Hepatocyte (in vitro differentiated cells): Measurements from ENCODE around the gene ABHD17B. TPM values are rescaled to one million over a fixed set of nuclear protein-coding genes. Genes with fewer than 3 reads are reported as not detected.

Source experiments
- DNase-seq: peaks from one replicate; pipeline ENCODE4 v3.0.0-alpha.2; 2016; ENCODE audit warnings: low spot score
- H2AFZ ChIP-seq: fragments of 200-600 bp; sonication (generic); 2 replicates; pipeline ENCODE4 v1.6.0; 2016; ENCODE audit warnings: antibody characterized with exemption, mild to moderate bottlenecking
- H3K27ac ChIP-seq: fragments of 200-600 bp; sonication (generic); 2 replicates; pipeline ENCODE4 v1.5.1; 2016; ENCODE audit warnings: mild to moderate bottlenecking
- H3K27me3 ChIP-seq: fragments of 200-600 bp; sonication (generic); 2 replicates; pipeline ENCODE4 v1.6.1; 2016
- H3K36me3 ChIP-seq: fragments of 200-600 bp; sonication (generic); replicated peaks from 2 replicates; pipeline ENCODE4 v1.5.1; 2016; ENCODE audit warnings: low read depth; ENCODE audit not compliant: insufficient read depth
- H3K4me1 ChIP-seq: fragments of 200-600 bp; sonication (generic); 2 replicates; pipeline ENCODE4 v1.5.1; 2016; ENCODE audit warnings: mild to moderate bottlenecking, moderate library complexity; ENCODE audit not compliant: insufficient read depth
- H3K4me2 ChIP-seq: fragments of 200-600 bp; sonication (generic); 2 replicates; pipeline ENCODE4 v1.6.0; 2016
- H3K4me3 ChIP-seq: fragments of 200-600 bp; sonication (generic); 2 replicates; pipeline ENCODE4 v1.5.1; 2016; ENCODE audit warnings: mild to moderate bottlenecking
- H3K79me2 ChIP-seq: fragments of 200-600 bp; sonication (generic); 2 replicates; pipeline ENCODE4 v1.6.0; 2017; ENCODE audit warnings: mild to moderate bottlenecking
- H3K9me2 ChIP-seq: fragments of 200-600 bp; sonication (generic); replicated peaks from 2 replicates; pipeline ENCODE4 v1.6.0; 2017; ENCODE audit warnings: mild to moderate bottlenecking; ENCODE audit not compliant: insufficient read depth
- H3K9me3 ChIP-seq: fragments of 200-600 bp; sonication (generic); 2 replicates; pipeline ENCODE4 v1.5.1; 2016; ENCODE audit warnings: low read depth, mild to moderate bottlenecking
- H4K20me1 ChIP-seq: fragments of 200-600 bp; sonication (generic); 2 replicates; pipeline ENCODE4 v1.6.0; 2016; ENCODE audit warnings: mild to moderate bottlenecking; ENCODE audit not compliant: insufficient read depth, poor library complexity, severe bottlenecking
- CTCF ChIP-seq: fragments of 200-600 bp; sonication (generic); IDR thresholded peaks from 2 replicates; pipeline ENCODE4 v1.5.1; 2016; ENCODE audit warnings: antibody characterized with exemption, mild to moderate bottlenecking; ENCODE audit not compliant: poor library complexity
- EZH2 ChIP-seq: fragments of 200-600 bp; sonication (generic); IDR thresholded peaks from 2 replicates; pipeline ENCODE4 v1.6.1; 2016; ENCODE audit warnings: antibody characterized with exemption, mild to moderate bottlenecking, borderline replicate concordance
- EZH2phosphoT487 ChIP-seq: fragments of 200-600 bp; sonication (generic); IDR thresholded peaks from one replicate; pipeline ENCODE4 v1.6.1; 2018; ENCODE audit warnings: antibody characterized with exemption, mild to moderate bottlenecking, low read depth, moderate library complexity; ENCODE audit not compliant: unreplicated experiment, severe bottlenecking
- WGBS: methylation state at CpG from one replicate; pipeline ENCODE4 v1.1.6; 2016; ENCODE audit warnings: low lambda C conversion rate; ENCODE audit errors: missing lambda C conversion rate; 5-methylcytosine and 5-hydroxymethylcytosine counted together
- polyA plus RNA-seq: library from polyadenylated mRNA; unstranded; fragments of >200 nt; fragmentation: Nextera tagmentation; extraction: Ambion mirVana; gene quantifications from 2 replicates; pipeline ENCODE4 v1.2.1, GENCODE V29; 2016
- total RNA-seq: library from RNA; depleted of rRNA; stranded (reverse); fragments of >200 nt; gene quantifications from 2 replicates; pipeline ENCODE4 v1.2.3, GENCODE V29; 2014

ABHD17B gene
- total and polyA plus RNA-seq, 2 experiments from 2014 or later = 26.9 to 40.0 TPM

GRCh38 chr9:71909887-71910649, 925 bp downstream of the ABHD17B start:
- Histone ChIP-seq H3K4me3 (peak overlapping the region; percentile 95), H3K79me2 (peaks cover 80% of the 10 kb centered on the region), H4K20me1 (peaks cover 54% of the 10 kb centered on the region), H3K9me2 (no peaks in the 10 kb centered on the region), H2AFZ (peak overlapping the region; percentile 47), H3K27me3 (no peaks in the 10 kb centered on the region), H3K36me3 (no peaks in the 10 kb centered on the region), H3K4me1 (peaks cover 15% of the 10 kb centered on the region), H3K9me3 (no peaks in the 10 kb centered on the region), H3K27ac (peak overlapping the region; percentile 84), H3K4me2 (peak overlapping the region; percentile 81)
- 1% methylated on average over 30 of the region's 47 CpGs for WGBS
- no peak for TF ChIP-seq EZH2
- no peak for TF ChIP-seq EZH2phosphoT487
- no peak for TF ChIP-seq CTCF
- DNase-seq = peak; percentile 77

GRCh38 chr9:71908825-71909224, 2.2 kb downstream of the ABHD17B start:
- Histone ChIP-seq H3K9me3 (no peaks in the 10 kb centered on the region), H4K20me1 (peaks cover 60% of the 10 kb centered on the region), H2AFZ (no peak overlapping the region), H3K9me2 (no peaks in the 10 kb centered on the region), H3K27me3 (no peaks in the 10 kb centered on the region), H3K4me2 (peak overlapping the region; percentile 81), H3K79me2 (peaks cover 80% of the 10 kb centered on the region), H3K4me1 (peaks cover 15% of the 10 kb centered on the region), H3K27ac (no peak overlapping the region), H3K36me3 (no peaks in the 10 kb centered on the region), H3K4me3 (peak overlapping the region; percentile 95)
- DNase-seq = no peak
- no peak for TF ChIP-seq EZH2
- no peak for TF ChIP-seq CTCF
- WGBS = 26% methylated on average over 1 of the region's 1 CpG

GRCh38 chr9:71904076-71904475, 6.9 kb downstream of the ABHD17B start:
- Histone ChIP-seq H3K27ac (no peak overlapping the region), H4K20me1 (peaks cover 70% of the 10 kb centered on the region), H2AFZ (no peak overlapping the region), H3K9me2 (no peaks in the 10 kb centered on the region), H3K36me3 (no peaks in the 10 kb centered on the region), H3K9me3 (no peaks in the 10 kb centered on the region), H3K4me3 (no peak overlapping the region), H3K27me3 (no peaks in the 10 kb centered on the region), H3K4me2 (no peak overlapping the region), H3K4me1 (peaks cover 7% of the 10 kb centered on the region), H3K79me2 (peaks cover 98% of the 10 kb centered on the region)
- TF ChIP-seq CTCF = no peak
- no peak for TF ChIP-seq EZH2phosphoT487
- no peak for TF ChIP-seq EZH2
- 49% methylated on average over 2 of the region's 2 CpGs for WGBS
- DNase-seq = no peak
